Activated CD4-positive, alpha-beta T cell treated with anti-CD3 and anti-CD28 coated beads, Interleukin-2, amount 10 ng/mL, durations not matched to agents 24 days and 14 days (primary cell): ENCODE data around the gene SLC19A1. TPM values are rescaled to one million over a fixed set of nuclear protein-coding genes. Genes with fewer than 3 reads are reported as not detected.

ENCODE experiments used
- DNase-seq: peaks from one replicate; pipeline ENCODE4 v3.0.0; 2022
- H3K27ac Mint-ChIP-seq: one replicate; pipeline ENCODE4 v1.8.0; 2022; ENCODE audit warnings: mild to moderate bottlenecking, mixed read lengths
- H3K27me3 Mint-ChIP-seq: one replicate; pipeline ENCODE4 v1.8.0; 2022; ENCODE audit warnings: mixed read lengths
- H3K36me3 Mint-ChIP-seq: one replicate; pipeline ENCODE4 v1.8.0; 2022; ENCODE audit warnings: low read depth, mild to moderate bottlenecking, mixed read lengths
- H3K4me1 Mint-ChIP-seq: one replicate; pipeline ENCODE4 v1.8.0; 2021; ENCODE audit warnings: mixed read lengths
- H3K4me3 Mint-ChIP-seq: one replicate; pipeline ENCODE4 v1.8.0; 2022; ENCODE audit warnings: mild to moderate bottlenecking, moderate library complexity, mixed read lengths
- H3K9me3 Mint-ChIP-seq: one replicate; pipeline ENCODE4 v1.8.0; 2021; ENCODE audit warnings: mixed read lengths
- intact Hi-C: fragments of 100-400 bp; cut with micrococcal nuclease; formaldehyde crosslinking; loops from one replicate; pipeline ENCODE4 v1.15.1; 2023
- total RNA-seq: library from RNA; stranded (reverse); gene quantifications from 2 replicates; pipeline ENCODE4 v1.2.3, GENCODE V29; 2022

SLC19A1 gene
- total RNA-seq, 1 donor from 2014 or later: 100 TPM

DNA sequence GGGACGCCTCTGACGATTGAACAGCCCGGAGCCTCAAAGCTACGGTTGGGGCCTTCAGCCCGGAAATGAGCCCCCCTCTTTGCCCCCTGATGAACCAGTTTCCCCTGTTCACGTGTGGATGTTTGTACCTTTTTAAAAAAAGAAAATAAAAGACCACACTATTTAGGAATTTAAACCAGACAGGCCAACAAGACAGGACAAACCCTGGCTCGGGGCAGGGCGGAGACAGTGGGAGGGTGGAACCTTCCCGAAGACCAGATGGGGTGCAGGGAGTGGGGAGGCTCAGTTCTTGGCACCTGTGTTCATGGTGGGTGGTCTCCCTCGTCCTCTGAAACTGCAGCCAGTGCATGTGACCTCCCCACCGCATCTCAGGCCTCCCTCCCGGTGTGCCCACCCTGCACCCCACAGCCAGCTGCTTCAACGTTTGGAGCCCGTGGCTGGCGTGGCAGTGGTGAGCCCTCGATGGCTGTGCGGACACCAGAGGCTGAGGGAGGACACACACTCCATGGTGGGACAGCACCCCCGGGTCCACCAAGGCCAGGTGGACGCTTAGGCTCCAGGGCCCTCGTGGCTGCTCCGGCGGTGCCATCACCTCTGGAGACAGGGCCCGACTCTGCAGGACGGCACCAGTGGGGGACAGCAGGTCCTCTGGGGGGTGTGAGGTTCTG is 91.7 kb downstream of the SLC19A1 start:
- DNase-seq: no peak
- H3K4me3 Mint-ChIP-seq: no peak overlapping the region
- H3K27me3 Mint-ChIP-seq: peaks cover 8% of the 10 kb centered on the region
- no peaks in the 10 kb centered on the region for H3K36me3 Mint-ChIP-seq
- H3K4me1 Mint-ChIP-seq: peaks cover 2% of the 10 kb centered on the region
- peaks cover 10% of the 10 kb centered on the region for H3K9me3 Mint-ChIP-seq
- no peak overlapping the region for H3K27ac Mint-ChIP-seq
- intact Hi-C loops: no loop called here

DNA sequence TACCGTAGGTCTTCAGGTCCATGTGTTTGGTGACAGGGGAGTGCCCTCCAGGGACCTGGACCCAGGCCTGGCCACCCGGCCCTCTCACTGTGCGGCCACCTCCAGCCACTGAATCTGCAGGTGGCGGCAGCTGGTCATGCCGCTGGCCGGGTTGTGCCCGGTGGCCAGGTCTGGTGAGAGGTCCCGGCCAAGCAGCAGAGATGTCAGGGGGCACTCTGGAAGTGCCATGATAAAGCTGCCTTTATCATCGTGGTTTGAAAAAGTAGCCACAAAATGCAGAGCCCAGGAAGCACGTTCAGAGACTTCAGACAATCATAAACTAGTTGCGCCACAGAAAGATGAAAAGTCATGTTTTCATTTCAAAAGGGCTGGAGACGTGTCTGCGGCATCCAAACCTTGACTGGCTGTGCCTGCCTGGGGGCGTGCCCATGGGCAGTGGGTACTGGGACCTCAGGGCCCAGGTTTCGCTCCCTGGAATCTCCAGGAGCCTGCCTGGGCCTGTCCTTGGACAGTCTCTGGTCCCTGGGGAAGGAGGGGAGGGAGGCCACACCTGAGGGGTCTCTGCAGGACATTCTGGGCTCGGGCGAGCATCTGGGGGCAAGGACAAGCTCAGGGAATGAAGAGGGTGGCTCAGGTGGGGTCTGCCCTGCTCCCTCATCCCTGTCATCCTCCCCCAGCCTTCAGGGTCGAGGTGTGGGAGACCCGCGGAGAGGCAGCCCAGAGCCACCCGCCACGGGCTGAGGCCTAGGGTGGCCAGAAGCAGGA is 92.4 kb downstream of the SLC19A1 start:
- no peak for DNase-seq
- peaks cover 2% of the 10 kb centered on the region for H3K4me1 Mint-ChIP-seq
- H3K4me3 Mint-ChIP-seq: no peak overlapping the region
- intact Hi-C loops: loop anchor here (10.0 kb wide), 1 partner anchor 375 kb away; no protein-coding TSS in a partner anchor
- H3K9me3 Mint-ChIP-seq: peaks cover 10% of the 10 kb centered on the region
- peaks cover 10% of the 10 kb centered on the region for H3K27me3 Mint-ChIP-seq
- H3K27ac Mint-ChIP-seq: no peak overlapping the region
- no peaks in the 10 kb centered on the region for H3K36me3 Mint-ChIP-seq

GRCh38 chr21:45448810-45449657 is 93.2 kb downstream of the SLC19A1 start:
- Mint-ChIP-seq H3K4me3 (no peak overlapping the region), H3K4me1 (peaks cover 2% of the 10 kb centered on the region), H3K36me3 (no peaks in the 10 kb centered on the region), H3K27ac (no peak overlapping the region), H3K27me3 (peaks cover 10% of the 10 kb centered on the region), H3K9me3 (peaks cover 10% of the 10 kb centered on the region)
- intact Hi-C loops: loop anchor here (10.0 kb wide), 1 partner anchor 376 kb away; no protein-coding TSS in a partner anchor
- no peak for DNase-seq

DNA sequence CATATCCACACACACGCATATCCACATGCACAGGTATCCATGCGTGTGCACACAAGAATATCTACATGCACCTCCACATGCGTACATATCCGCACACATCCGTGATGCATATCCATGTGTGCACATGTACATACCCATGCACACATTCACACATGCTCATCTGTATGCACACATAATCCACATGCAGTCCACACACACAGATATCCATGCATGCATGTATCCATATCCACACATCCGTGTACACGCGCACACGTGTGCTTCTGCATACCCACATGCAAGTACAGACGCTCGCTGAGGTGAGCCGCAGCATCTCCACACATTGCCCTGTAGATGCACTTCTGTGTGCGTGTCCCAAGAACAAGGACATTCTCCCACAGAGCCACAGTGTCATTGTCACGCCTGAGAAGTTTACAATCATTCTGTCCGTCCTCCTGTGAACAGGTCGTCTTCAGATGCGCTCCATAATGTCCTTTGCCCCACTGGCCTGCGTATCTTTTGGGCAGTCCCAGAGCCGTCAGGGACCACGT is 93.9 kb downstream of the SLC19A1 start:
- Mint-ChIP-seq H3K9me3 (peaks cover 9% of the 10 kb centered on the region), H3K4me1 (peaks cover 2% of the 10 kb centered on the region), H3K27me3 (peaks cover 10% of the 10 kb centered on the region), H3K36me3 (no peaks in the 10 kb centered on the region), H3K4me3 (no peak overlapping the region), H3K27ac (no peak overlapping the region)
- DNase-seq: no peak
- intact Hi-C loops: loop anchor here (10.0 kb wide), 1 partner anchor 376 kb away; no protein-coding TSS in a partner anchor

Other genes starting within 250 kb of the SLC19A1 start
- 3.1 and 3.2 TPM in 2 replicates for gene COL18A1, start 137.3 kb downstream of the SLC19A1 start, total RNA-seq
- 7.5 and 9.7 TPM in 2 replicates for gene PCBP3, start 101.3 kb upstream of the SLC19A1 start, total RNA-seq